SK-N-MC (cell line): ENCODE data around the gene SOX1.

Source experiments
- EZH2 ChIP-seq: fragments of 200-600 bp; sonication (generic); IDR thresholded peaks from one replicate; pipeline ENCODE4 v1.6.1; 2017; ENCODE audit warnings: antibody characterized with exemption
- POLR2AphosphoS5 ChIP-seq: IDR thresholded peaks from 2 replicates; pipeline ENCODE4 v1.6.1; 2012; ENCODE audit warnings: mild to moderate bottlenecking, low read depth, low read length, borderline replicate concordance

GRCh38 chr13:112113851-112114250 is 46.9 kb downstream of the SOX1 start:
- no peak for TF ChIP-seq EZH2
- no peak for TF ChIP-seq POLR2AphosphoS5
